Stimulated activated naive B cell treated with anti-CD40 and anti-IgM and Interleukin-4, amounts not matched to agents 10 μg/mL and 1 μg/mL and 100 μg/mL, for 72 hours (primary cell): Measurements from ENCODE around the gene TXNRD1.

Experiments
- ATAC-seq, 2 donors: fragments of 150-1000 bp; cut with Tn5 transposase; replicated peaks; 2 replicates each; pipeline ENCODE4 v1.10.0; 2021; ENCODE audit warnings: moderate library complexity in 1 of 2
- DNase-seq: peaks from one replicate; pipeline ENCODE4 v3.0.0; 2021
- H3K27ac Mint-ChIP-seq: one replicate; pipeline ENCODE4 v1.8.0; 2022; ENCODE audit warnings: mild to moderate bottlenecking, mixed read lengths
- H3K27me3 Mint-ChIP-seq, 2 donors: one replicate each; pipeline ENCODE4 v1.8.0; 2022; ENCODE audit warnings: mixed read lengths in 2 of 2
- H3K36me3 Mint-ChIP-seq, 2 donors: one replicate each; pipeline ENCODE4 v1.8.0; 2022; ENCODE audit warnings: mixed read lengths in 2 of 2, mild to moderate bottlenecking in 1 of 2
- H3K4me1 Mint-ChIP-seq, 2 donors: one replicate each; pipeline ENCODE4 v1.8.0; 2022; ENCODE audit warnings: mixed read lengths in 2 of 2, mild to moderate bottlenecking in 1 of 2
- H3K4me3 Mint-ChIP-seq, 2 donors: one replicate each; pipeline ENCODE4 v1.8.0; 2022; ENCODE audit warnings: mild to moderate bottlenecking in 2 of 2, mixed read lengths in 2 of 2, moderate library complexity in 1 of 2
- H3K9me3 Mint-ChIP-seq, 2 donors: one replicate each; pipeline ENCODE4 v1.8.0; 2022; ENCODE audit warnings: mixed read lengths in 2 of 2, mild to moderate bottlenecking in 1 of 2

The TXNRD1 gene

DNA sequence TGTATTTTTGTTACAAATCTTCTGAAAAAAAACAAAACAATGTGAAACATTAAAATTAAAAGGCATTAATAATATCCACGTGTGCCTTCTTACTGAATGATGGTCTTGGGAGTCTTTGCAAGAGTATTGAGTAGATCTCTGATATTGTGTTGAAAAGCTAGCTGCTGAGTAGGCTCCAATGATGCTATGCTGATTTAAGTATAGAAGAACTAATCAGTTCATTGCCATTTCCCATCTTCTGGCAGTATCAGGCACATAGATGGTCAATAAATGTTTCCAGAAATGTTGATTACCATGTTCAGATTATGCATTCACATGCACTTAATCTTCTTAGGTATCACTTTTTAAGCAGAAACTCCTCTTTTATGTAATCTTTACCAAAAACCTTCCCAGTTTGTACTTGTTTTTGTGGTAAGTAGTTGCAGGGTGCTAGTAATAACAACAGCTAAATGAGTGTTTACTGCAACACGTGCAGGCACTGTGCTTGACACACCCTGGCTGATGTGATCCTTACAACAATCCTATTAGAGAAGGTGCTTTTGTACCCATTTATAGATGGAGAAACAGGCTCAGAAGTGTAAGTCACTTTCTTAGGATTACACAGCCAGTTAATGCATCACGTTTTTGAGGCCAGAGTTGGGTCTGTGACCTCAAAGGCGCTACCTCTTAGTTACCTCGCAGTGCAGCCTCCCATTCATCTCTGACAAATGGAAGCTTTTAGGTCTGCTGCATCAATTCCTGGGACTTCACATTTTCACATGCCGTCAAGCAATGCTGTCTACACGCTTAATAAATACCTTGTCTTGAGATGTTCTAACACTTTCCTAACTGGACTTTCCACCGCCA, 134.9 kb downstream of the TXNRD1 start:
- no peak for ATAC-seq
- H3K4me1 Mint-ChIP-seq, result peaks cover 3 to 7% of the 10 kb centered on the region in 2 donors
- no peak overlapping the region for H3K4me3 Mint-ChIP-seq
- no peaks in the 10 kb centered on the region for H3K9me3 Mint-ChIP-seq
- no peak for DNase-seq
- H3K36me3 Mint-ChIP-seq, result peaks cover 51 to 56% of the 10 kb centered on the region in 2 donors
- no peaks in the 10 kb centered on the region for H3K27me3 Mint-ChIP-seq
- no peak overlapping the region for H3K27ac Mint-ChIP-seq

DNA sequence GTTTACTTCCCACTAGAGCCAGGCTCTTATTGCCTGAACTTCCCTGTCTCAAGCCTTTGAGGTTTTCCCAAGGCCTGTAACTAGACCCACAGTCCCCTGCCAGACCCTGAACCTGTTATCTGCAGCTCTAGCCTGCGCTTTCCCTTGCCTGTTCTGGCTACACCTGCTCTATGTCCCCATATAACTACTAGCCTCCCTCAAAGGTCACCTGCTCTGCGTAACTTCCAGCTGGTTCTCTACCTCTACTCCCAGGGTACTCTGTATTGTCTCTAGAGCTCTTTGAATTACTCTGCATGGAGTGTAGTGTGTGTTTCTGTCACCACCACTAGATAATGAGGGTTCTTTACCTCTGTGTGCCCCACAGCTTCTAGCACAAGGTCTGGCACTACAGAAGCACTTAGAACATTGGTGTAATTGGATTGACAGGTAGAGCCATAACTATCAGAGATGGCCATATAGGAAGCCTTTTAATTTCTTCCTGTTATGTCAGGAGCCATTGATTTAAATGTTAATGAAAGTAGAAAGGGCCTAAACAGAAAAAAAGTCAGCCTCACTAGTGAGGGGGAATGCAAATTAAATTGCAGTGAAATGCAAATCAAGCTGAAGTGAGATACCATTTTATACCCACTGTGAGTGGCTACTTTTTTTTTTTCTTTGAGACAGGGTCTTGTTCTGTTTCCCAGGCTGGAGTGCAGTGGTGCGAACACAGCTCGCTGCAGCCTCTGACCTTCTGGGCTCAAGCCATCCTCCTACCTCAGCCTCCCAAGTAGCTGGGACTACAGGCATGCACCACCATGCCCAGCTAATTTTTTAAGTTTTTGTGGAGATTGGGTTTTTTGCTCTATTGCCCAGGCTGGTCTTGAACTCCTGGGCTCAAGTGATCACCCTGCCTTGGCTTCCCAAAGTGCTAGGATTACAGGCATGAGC, 135.7 kb downstream of the TXNRD1 start:
- no peak overlapping the region for H3K4me3 Mint-ChIP-seq
- H3K27ac Mint-ChIP-seq, result no peak overlapping the region
- DNase-seq, result no peak
- no peaks in the 10 kb centered on the region for H3K9me3 Mint-ChIP-seq
- H3K27me3 Mint-ChIP-seq, result no peaks in the 10 kb centered on the region
- peaks cover 3 to 7% of the 10 kb centered on the region in 2 donors for H3K4me1 Mint-ChIP-seq
- no peak for ATAC-seq
- H3K36me3 Mint-ChIP-seq, result peaks cover 51 to 57% of the 10 kb centered on the region in 2 donors

GRCh38 chr12:104352106-104352713, 136.6 kb downstream of the TXNRD1 start:
- ATAC-seq (no peak), DNase-seq (no peak)
- no peaks in the 10 kb centered on the region for H3K9me3 Mint-ChIP-seq
- peaks cover 3 to 7% of the 10 kb centered on the region in 2 donors for H3K4me1 Mint-ChIP-seq
- no peaks in the 10 kb centered on the region for H3K27me3 Mint-ChIP-seq
- H3K4me3 Mint-ChIP-seq, result no peak overlapping the region
- peaks cover 46 to 52% of the 10 kb centered on the region in 2 donors for H3K36me3 Mint-ChIP-seq
- no peak overlapping the region for H3K27ac Mint-ChIP-seq

DNA sequence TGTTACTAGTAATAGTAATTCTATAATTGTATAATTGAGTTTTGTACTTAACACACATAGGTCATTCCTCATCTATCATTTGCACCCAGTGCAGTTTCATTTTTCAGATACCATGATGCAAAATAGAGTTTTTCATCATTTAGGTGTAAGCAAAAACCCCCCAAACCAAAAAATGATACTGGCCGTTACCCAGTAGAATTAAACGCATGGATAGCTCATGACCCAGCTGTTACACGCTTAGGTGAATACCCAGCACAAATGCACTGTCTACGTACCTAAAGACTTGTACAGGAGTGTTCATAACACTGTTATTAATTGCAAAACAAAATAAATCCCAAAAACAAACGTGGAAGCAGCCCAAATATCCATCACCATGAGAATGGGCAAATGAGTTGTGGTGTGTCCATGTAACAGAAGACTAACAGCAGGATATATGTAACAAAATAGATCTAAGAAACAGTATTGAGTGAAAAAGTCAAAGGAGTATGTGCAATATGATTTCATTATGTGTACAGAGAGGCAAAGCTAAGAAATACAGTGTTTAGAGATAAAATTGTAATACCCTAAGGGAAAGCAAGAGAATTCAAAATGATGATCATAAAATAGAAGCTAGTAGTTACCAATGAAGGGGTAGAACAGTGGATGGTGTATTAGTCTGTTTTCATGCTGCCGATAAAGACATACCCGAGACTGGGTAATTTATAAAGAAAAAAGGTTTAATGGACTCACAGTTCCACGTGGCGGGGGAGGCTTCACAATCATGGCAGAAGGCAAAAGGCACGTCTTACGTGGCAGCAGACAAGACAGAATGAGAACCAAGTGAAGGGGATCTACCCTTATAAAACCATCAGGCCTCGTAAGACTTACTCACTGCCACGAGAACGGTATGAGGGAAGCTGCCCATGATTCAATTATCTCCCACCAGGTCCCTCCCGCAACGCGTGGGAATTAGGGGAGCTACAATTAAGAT, 137.7 kb downstream of the TXNRD1 start:
- no peak for ATAC-seq
- H3K27me3 Mint-ChIP-seq, result no peaks in the 10 kb centered on the region
- no peak overlapping the region for H3K4me3 Mint-ChIP-seq
- peaks cover 37 to 41% of the 10 kb centered on the region in 2 donors for H3K36me3 Mint-ChIP-seq
- no peak overlapping the region for H3K27ac Mint-ChIP-seq
- no peak for DNase-seq
- peaks cover 3 to 7% of the 10 kb centered on the region in 2 donors for H3K4me1 Mint-ChIP-seq
- H3K9me3 Mint-ChIP-seq, result no peaks in the 10 kb centered on the region

DNA sequence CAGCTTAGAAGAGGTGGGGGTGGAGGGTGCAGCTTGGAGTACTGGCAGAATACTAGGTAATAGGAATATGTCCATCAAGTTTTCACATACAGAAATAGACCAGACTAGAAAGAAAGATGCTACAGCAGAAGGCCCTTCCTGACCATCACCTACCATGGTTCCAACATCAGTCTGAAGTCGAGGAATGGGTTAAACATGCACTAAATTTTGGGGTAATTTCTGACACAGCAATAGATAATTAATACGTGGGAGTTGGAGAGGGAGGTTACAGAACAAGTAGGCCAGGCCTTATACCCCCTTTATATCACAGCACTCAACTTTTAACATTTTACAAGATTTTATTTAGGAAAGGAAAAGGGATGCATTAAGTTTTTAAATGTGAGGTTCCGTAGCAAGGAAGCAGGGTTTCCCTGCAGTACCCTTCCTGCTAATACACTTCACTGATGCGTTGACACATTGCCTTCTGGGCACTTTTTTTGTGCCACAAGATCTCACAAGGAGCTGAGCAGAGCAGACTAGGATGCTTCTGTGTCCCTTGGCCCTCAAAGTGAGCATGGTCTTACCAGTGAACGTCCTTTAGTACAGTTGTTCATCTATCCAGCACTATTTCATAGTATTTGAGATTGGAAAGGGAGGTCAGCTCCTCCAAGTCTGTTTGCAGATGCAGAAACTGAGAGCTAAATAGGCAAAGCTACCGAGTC, 138.7 kb downstream of the TXNRD1 start:
- Mint-ChIP-seq H3K4me1 (peaks cover 3 to 7% of the 10 kb centered on the region in 2 donors), H3K9me3 (no peaks in the 10 kb centered on the region), H3K36me3 (peaks cover 37% of the 10 kb centered on the region in 2 donors), H3K27me3 (no peaks in the 10 kb centered on the region), H3K4me3 (no peak overlapping the region), H3K27ac (peak overlapping the region; percentile 38)
- ATAC-seq, result no peak
- no peak for DNase-seq

- Mint-ChIP-seq H3K9me3 (peaks cover 0 to 1% of the 10 kb centered on the region in 2 donors), H3K27ac (peak overlapping the region; percentile 62), H3K4me1 (peaks cover 3 to 7% of the 10 kb centered on the region in 2 donors), H3K36me3 (peaks cover 33 to 37% of the 10 kb centered on the region in 2 donors), H3K4me3 (no peak overlapping the region), H3K27me3 (no peaks in the 10 kb centered on the region)
- ATAC-seq, result no peak
- no peak for DNase-seq
These were observed 139.4 kb downstream of the TXNRD1 start for GRCh38 chr12:104354868-104355570.

DNA sequence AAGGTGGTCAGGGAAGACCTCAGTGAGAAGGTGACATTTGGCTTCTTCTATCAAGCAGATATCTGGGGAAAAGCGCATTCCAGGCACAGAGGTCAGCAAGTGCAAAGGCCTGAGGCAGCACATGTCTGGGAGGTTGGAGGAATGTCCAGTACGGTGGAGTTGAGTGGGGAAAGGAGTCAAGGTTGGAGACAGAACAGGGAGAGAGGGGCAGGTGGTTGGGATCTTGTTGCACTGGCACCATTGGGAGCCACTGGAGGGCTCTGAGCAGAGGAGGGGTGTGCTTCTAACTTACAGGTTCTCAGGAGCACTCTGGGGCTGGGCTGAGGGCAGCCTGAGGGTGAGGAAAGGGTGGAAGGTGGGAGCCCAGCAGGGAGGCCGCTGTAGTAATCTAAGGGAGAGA, 140.1 kb downstream of the TXNRD1 start:
- no peak overlapping the region for H3K4me3 Mint-ChIP-seq
- H3K27ac Mint-ChIP-seq, result peak overlapping the region; percentile 62
- H3K27me3 Mint-ChIP-seq, result no peaks in the 10 kb centered on the region
- peaks cover 3 to 7% of the 10 kb centered on the region in 2 donors for H3K4me1 Mint-ChIP-seq
- peaks cover 35 to 36% of the 10 kb centered on the region in 2 donors for H3K36me3 Mint-ChIP-seq
- no peak for ATAC-seq
- no peak for DNase-seq
- H3K9me3 Mint-ChIP-seq, result peaks cover 0 to 1% of the 10 kb centered on the region in 2 donors

DNA sequence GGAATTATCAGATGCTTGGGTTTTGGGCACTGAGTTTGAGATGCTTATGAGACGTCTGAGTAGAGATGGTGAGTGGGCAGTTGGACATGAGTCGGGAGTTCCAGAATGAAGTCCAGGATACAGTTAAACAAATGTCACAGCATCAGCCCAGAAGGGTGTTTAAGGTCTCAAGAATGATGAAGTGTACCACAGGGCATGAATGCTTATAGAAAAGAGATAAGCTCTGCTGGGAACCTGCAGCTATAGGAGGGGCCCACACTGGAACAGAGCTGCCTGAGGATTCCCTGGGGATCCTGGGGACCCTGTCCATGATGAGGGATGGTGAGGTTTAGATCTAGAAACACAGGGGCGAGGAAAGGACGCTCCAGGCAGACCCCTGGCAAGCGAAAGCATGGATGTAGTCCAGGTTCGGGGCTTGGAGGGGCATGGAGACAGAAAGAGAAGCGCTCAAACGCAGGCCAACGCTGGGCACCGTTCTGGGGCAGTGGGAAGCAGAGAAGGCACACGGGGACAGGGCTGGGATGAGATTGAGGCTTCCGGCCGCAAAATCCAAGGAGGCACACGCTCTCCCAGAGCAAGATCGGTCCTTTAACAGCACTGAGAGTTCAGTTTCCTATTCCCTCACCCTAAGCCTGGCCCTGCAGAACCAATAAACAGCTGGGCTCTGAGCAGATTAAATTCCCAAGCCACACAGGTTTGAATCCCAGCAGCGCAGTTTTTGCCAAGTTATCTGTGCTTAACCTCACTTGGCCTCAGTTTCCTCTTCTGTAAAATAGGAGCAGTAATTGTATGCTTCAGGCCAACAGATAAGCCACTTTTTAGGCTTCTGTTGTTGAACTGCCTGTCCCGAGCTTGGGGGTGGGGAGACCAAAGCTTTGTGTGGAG, 140.9 kb downstream of the TXNRD1 start:
- H3K4me1 Mint-ChIP-seq, result no peaks in the 10 kb centered on the region
- no peak overlapping the region for H3K4me3 Mint-ChIP-seq
- DNase-seq, result no peak
- peaks cover 35% of the 10 kb centered on the region in 2 donors for H3K36me3 Mint-ChIP-seq
- no peak for ATAC-seq
- H3K27ac Mint-ChIP-seq, result no peak overlapping the region
- H3K27me3 Mint-ChIP-seq, result no peaks in the 10 kb centered on the region
- H3K9me3 Mint-ChIP-seq, result peaks cover 0 to 3% of the 10 kb centered on the region in 2 donors

- no peak for ATAC-seq
- Mint-ChIP-seq H3K27me3 (no peaks in the 10 kb centered on the region), H3K36me3 (peaks cover 33 to 34% of the 10 kb centered on the region in 2 donors), H3K9me3 (peaks cover 0 to 3% of the 10 kb centered on the region in 2 donors), H3K4me1 (no peaks in the 10 kb centered on the region), H3K27ac (no peak overlapping the region), H3K4me3 (no peak overlapping the region)
- DNase-seq, result no peak
These were observed 141.9 kb downstream of the TXNRD1 start for GRCh38 chr12:104357421-104357952.

- Mint-ChIP-seq H3K27ac (peak overlapping the region; percentile 6), H3K4me3 (no peak overlapping the region), H3K4me1 (no peaks in the 10 kb centered on the region), H3K27me3 (no peaks in the 10 kb centered on the region), H3K9me3 (peaks cover 0 to 3% of the 10 kb centered on the region in 2 donors), H3K36me3 (peaks cover 28 to 35% of the 10 kb centered on the region in 2 donors)
- DNase-seq (peak; percentile 59), ATAC-seq (peak; percentile 95 to 96)
These were observed 142.9 kb downstream of the TXNRD1 start for GRCh38 chr12:104358353-104359003.

- ATAC-seq (no peak), DNase-seq (no peak)
- Mint-ChIP-seq H3K27me3 (no peaks in the 10 kb centered on the region), H3K9me3 (peaks cover 0 to 3% of the 10 kb centered on the region in 2 donors), H3K4me3 (no peak overlapping the region), H3K36me3 (peaks cover 25 to 34% of the 10 kb centered on the region in 2 donors), H3K4me1 (no peaks in the 10 kb centered on the region), H3K27ac (no peak overlapping the region)
These were observed 143.6 kb downstream of the TXNRD1 start for GRCh38 chr12:104359216-104359615.
